GM18507 (cell line): ENCODE measurements around the gene ARHGAP25.
A peak's percentile ranks its signal among the peaks of the same experiment; 100 is the strongest.

Experiments
- DNase-seq: peaks from one replicate; pipeline ENCODE4 v3.0.0; 2011; ENCODE audit warnings: low read depth; ENCODE audit not compliant: insufficient read length; ENCODE audit errors: extremely low spot score
- FAIRE-seq: peaks from 2 replicates; lab custom pipeline; 2011; peaks lifted over from hg19 to GRCh38; lab: Jason Lieb, UNC

ARHGAP25 gene

DNA sequence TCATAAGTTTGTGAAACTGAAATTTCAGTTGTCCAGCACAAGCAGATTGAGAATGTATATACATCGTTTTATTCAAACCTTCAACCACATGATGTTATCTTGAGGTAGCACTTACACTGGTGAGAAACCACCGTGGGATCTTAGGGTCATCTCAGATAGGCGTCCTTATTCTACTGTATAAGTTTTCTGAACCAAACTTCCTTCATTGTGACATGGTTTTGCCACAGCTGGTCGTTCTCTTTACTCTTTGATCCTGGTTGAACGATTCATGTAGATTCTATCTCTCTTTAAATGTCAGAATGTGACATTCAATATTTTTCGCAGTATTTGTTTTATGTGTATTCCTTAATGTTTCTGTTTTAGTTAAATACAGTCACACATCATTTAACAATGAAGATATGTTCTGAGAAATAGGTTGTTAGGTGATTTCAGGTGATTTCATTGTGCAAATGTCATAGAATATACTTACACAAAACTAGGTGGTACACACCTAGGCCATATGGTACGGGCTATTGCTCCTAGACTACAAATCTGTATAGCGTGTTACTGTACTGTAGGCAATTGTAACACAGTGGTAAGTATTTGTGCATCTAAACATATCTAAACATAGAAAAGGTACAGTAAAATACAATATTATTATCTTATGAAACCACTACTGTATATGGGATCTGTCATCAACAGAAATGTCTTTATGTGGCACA lies 17.9 kb upstream of the ARHGAP25 start:
- no peak for FAIRE-seq
- no peak for DNase-seq

DNA sequence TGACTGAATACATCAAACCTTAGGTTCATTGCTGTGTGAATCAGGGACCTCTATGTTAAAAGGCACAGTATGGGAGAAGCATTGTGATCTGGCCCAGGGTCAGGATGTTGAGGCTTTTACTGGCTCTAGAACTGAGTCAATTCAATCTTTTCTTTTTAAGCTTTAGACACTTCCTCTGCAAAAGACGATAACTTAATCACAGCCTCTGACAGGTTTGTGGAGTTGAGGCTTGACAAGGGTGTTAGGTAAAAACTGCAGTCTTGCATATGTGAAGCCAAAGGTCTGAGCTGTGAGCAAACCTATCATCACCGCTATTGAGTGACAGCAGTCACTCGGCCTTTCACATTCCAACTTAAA lies 17.3 kb upstream of the ARHGAP25 start:
- DNase-seq, result no peak

GRCh38 chr2:68719912-68720311 lies 14.7 kb upstream of the ARHGAP25 start:
- peak; percentile 15 for FAIRE-seq
- no peak for DNase-seq

More for the DNA sequence above, 17.3 kb upstream of the ARHGAP25 start:
- peak; percentile 47 for FAIRE-seq

- no peak for DNase-seq
- no peak for FAIRE-seq
These were observed 13.9 kb upstream of the ARHGAP25 start for GRCh38 chr2:68720665-68721064.

- DNase-seq, result no peak
- FAIRE-seq, result peak; percentile 95
These were observed 13.0 kb upstream of the ARHGAP25 start for GRCh38 chr2:68721482-68722101.

DNA sequence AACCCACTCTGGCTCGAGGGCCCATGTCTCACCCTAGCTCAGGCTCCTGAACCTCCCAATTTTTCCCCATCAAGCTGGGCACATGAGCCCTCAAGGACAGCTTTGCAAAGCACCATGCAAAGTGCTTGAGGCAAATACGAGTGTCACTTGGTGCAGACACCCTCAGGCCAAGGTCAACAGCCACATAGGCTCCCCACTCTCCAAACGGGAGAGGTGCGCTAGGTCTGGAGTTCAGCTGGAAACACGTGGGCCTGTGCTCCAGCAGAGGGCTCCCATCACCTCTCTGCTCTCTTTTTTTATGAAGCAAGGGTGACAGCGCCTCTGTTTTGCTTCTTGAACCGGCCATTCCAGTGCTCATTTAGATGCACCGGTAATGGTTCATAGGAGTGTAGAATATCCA lies 11.9 kb upstream of the ARHGAP25 start:
- FAIRE-seq (no peak), DNase-seq (no peak)

DNA sequence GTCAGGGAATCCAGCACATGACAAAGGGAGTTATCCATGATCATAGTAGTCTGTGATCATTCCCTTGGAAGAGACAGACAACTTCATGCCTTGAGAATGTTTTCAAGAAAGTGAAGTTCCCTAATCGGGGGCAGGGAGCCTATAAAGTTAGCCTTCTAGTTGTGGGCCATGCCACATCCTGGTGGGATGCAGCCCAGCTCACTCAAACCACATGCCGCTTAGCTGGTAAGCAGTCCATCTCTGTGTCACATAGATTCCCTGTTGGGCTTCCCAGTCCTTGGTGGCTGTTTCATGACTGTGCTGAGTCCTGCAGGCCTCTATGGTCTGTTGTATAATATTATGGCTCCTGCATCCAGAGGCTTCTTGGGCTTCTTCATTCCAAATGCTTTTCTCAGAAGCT lies 11.4 kb upstream of the ARHGAP25 start:
- no peak for DNase-seq
- FAIRE-seq, result no peak

GRCh38 chr2:68726100-68726499 lies 8.5 kb upstream of the ARHGAP25 start:
- FAIRE-seq (no peak), DNase-seq (no peak)

DNA sequence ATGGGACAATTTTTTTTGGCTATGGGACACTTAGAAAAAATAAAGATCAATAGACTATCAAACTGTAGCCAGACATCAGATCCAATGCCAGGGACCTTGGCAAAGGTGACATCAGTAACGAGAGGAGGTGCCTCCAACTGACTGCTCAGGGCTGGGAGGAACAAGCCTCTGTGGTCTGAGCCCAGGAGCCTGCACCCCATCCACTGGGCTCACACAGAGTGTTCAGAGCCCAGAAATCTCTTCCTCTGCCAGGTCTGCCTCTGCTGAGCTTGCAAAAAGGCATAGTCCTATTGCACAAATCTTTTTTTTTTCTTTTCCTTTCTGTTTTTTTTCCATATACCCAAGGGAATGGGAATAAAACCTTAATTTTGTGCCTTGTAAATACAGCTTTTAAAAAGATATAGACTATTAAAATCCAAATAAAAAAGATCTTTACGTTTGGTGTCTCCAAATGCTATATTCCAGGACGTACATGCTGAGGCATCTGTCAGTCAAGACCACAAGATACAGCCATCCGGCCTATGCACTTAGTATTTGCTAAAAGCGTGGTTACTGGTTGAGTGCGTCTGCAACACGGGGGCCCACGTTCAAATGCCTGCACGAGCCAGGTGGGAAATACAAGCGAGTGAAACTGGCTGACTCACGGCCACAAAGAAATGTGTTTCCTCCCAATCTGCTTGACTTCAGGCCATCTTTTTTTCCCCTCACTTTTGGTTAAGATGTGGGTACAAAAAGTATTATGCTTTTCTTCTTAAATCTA lies 7.8 kb upstream of the ARHGAP25 start:
- peak; percentile 98 for FAIRE-seq
- no peak for DNase-seq

DNA sequence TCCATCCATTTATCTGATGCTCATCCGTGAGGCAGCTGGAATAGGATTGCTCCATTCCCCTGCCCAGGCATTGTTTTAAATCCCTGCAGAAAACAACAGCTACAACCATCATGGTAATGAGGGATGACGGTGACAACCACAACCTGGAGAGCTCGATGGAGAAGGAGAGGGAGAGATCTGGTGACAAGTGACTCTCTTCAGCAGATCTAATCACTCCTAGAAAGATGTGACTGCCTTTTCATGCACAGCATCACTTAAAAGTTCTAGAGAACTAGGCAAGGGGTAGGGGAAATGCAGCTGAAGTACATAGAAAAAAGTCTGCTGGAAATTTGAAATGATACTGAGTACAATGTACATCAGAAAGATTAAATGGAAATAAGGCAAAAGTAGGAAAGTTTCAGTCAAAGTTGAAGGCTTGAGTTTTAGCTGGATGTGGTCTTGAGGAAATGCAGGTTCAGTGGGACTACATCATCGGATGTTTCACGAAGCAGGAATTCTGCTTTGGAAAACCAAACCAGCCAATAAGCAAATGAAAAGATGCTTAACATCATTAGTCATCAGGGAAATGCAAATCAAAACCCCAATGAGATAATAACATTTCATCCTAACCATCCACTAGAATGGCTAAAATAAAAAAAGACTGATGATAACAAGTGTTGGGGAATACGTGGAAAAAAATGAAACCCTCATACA lies 6.8 kb upstream of the ARHGAP25 start:
- DNase-seq (no peak), FAIRE-seq (no peak)

GRCh38 chr2:68730828-68731227 lies 3.8 kb upstream of the ARHGAP25 start:
- FAIRE-seq (no peak), DNase-seq (no peak)

- FAIRE-seq (no peak), DNase-seq (no peak)
These were observed 2.3 kb upstream of the ARHGAP25 start for GRCh38 chr2:68732036-68732932.

DNA sequence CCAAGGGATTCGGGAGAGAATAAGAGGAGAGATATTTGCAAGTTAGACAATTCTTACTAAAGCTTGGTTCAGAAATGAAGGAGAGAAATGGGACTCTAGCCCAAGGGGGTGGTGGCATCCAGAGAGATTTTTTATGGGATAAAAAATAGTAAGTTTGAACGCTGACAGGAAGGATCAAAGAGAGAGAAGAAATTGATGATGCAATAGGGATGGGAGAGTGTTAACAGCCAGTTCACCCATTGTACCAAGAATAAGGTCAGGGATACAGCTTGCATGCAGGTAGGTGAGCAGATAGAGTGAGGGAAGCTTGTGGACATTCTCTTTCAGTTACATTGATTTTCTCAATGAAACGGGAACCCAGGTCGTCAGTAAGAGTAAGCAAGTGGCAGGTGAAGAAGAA lies 1.2 kb upstream of the ARHGAP25 start:
- no peak for FAIRE-seq

DNA sequence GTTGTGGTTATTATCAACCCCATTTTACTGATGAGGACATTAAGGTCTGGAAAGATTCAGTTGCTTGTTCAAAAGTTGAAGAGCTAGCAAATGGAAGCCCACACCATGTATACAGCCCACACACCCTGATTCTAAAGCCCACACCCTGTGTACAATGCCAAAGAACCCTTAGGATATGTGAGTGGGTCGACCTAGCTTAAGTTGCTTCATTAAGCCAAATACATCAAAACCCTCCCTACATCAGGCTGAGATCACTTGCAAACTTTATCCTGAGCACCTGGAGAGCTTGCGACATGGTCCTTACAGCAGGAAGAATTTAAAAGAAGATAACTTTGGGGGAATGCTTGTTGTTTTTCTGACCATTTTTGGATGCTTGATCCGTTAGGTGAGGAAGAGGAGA lies 435 bp upstream of the ARHGAP25 start:
- FAIRE-seq (peak; percentile 41), DNase-seq (no peak)

More for the DNA sequence above, 1.2 kb upstream of the ARHGAP25 start:
- DNase-seq, result no peak

DNA sequence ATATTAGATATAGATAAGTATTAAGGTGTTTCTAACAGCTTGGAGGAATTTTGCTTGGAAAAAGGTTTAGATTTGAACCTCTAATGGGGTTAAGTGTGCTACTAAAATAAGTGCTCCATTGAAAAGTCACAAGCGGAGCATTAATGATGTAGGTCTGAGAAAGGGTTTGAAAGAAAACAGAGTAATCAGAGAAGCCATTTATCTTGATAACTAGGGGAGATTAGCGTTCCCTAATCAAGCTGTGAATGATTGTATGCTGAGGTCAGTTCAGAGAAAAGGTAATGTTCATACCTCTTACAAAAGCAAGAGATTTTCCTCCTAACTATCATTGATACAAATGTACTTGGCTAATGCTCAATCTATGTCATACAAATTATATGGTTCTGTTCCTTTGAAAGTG lies 1.5 kb downstream of the ARHGAP25 start:
- DNase-seq, result no peak
- no peak for FAIRE-seq

- FAIRE-seq (peak; percentile 79), DNase-seq (no peak)
These were observed 3.1 kb downstream of the ARHGAP25 start for GRCh38 chr2:68737711-68738110.

GRCh38 chr2:68738906-68739594 lies 4.4 kb downstream of the ARHGAP25 start:
- no peak for DNase-seq
- no peak for FAIRE-seq

DNA sequence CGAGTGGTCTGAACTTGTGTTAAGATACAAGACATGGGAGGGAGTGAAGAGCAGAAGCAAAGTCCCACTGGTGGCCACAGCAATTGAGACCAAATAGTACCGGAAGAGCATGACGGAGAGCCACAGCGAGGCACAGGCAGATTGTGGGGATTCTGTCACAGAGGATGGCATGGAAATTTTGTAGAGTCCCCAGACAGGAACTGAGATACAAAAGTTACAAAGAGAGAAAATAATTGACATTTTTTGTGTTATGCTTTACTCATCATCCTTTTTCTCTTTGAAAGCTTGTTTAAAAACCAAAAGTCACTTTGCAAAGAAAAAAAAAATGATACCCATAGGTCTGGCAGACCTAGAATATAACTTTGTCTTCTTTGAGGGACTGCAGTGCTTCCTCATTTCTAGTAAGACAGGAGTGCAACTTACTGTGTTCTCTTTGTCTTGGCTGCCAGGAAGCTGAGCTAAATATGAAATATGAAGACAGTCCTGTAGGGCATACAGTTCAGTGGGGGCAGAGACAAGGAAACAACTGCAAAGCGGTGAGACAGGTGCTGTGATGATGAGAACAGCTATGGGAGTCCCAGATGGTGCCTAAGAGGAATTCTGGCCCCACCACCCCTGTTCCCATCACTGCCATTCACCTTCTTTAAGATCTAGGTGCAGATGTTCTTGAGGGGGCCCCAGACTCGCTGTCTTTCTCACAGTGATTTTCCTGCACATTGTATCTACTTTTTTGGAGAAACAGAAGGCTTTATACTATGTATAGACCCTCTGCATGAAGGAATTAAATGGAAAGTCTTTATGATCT lies 5.2 kb downstream of the ARHGAP25 start:
- FAIRE-seq (peak; percentile 18), DNase-seq (no peak)
